NT2/D1 (cell line): ENCODE measurements around the gene AP2B1.

Experiments
- SUZ12 ChIP-seq: IDR thresholded peaks from 2 replicates; pipeline ENCODE4 v1.6.1; 2011; ENCODE audit not compliant: insufficient read length, insufficient read depth; ENCODE audit errors: extremely low read depth
- YY1 ChIP-seq: IDR thresholded peaks from 2 replicates; pipeline ENCODE4 v1.6.1; 2011; ENCODE audit not compliant: insufficient read length, insufficient read depth
- ZNF274 ChIP-seq: IDR thresholded peaks from 2 replicates; pipeline ENCODE4 v1.6.1; 2011; ENCODE audit warnings: mild to moderate bottlenecking, low read depth, low read length

- no peak for TF ChIP-seq ZNF274
- no peak for TF ChIP-seq YY1
- TF ChIP-seq SUZ12, result no peak
Measured at GRCh38 chr17:35727635-35728034, 140.5 kb downstream of the AP2B1 start.
